ENCODE data around the gene C3orf80. TPM values are rescaled to one million over a fixed set of nuclear protein-coding genes. Genes with fewer than 3 reads are reported as not detected.

C3orf80 gene
- total and polyA plus RNA-seq, 12 donors, result 0.14 to 0.49 (median 0.24) TPM; not detected in 5

- intact Hi-C loops (cut with DNase I), result no loop called here
- WGBS, 4 donors, result 59 to 72% (median 66%) methylated on average over 4 of the region's 4 CpGs
- no peak overlapping the region for H3K27ac ChIP-seq
These were observed 19.6 kb upstream of the C3orf80 start for GRCh38 chr3:160205606-160206005.

GRCh38 chr3:160210341-160210740, 14.9 kb upstream of the C3orf80 start:
- Histone ChIP-seq H3K4me1 (replicated peaks in 1 of 2) (no peaks in the 10 kb centered on the region), H3K27ac (no peak overlapping the region), H3K36me3 (replicated peaks in 1 of 2) (no peaks in the 10 kb centered on the region), H3K4me3 (no peak overlapping the region), H3K9me3 (replicated peaks in 1 of 3) (no peaks in the 10 kb centered on the region), H3K27me3 (no peaks in the 10 kb centered on the region)
- TF ChIP-seq, protein P1, sequence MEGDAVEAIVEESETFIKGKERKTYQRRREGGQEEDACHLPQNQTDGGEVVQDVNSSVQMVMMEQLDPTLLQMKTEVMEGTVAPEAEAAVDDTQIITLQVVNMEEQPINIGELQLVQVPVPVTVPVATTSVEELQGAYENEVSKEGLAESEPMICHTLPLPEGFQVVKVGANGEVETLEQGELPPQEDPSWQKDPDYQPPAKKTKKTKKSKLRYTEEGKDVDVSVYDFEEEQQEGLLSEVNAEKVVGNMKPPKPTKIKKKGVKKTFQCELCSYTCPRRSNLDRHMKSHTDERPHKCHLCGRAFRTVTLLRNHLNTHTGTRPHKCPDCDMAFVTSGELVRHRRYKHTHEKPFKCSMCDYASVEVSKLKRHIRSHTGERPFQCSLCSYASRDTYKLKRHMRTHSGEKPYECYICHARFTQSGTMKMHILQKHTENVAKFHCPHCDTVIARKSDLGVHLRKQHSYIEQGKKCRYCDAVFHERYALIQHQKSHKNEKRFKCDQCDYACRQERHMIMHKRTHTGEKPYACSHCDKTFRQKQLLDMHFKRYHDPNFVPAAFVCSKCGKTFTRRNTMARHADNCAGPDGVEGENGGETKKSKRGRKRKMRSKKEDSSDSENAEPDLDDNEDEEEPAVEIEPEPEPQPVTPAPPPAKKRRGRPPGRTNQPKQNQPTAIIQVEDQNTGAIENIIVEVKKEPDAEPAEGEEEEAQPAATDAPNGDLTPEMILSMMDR (IDR thresholded peaks at IDR 0.05), result no peak
- intact Hi-C loops (cut with DNase I), result no loop called here
- 81 to 100% (median 89%) methylated on average over 1 of the region's 1 CpG for WGBS, 4 donors
- DNase-seq, result no peak

More at GRCh38 chr3:160205606-160206005, 19.6 kb upstream of the C3orf80 start:
- H3K27me3 ChIP-seq, result no peaks in the 10 kb centered on the region
- no peaks in the 10 kb centered on the region for H3K36me3 ChIP-seq (replicated peaks in 1 of 2)
- TF ChIP-seq POLR2A (IDR thresholded peaks at IDR 0.05), result no peak
- TF ChIP-seq, protein P1 (IDR thresholded peaks at IDR 0.05), result no peak
- no peak overlapping the region for H3K4me3 ChIP-seq
- no peaks in the 10 kb centered on the region for H3K9me3 ChIP-seq (replicated peaks in 1 of 3)
- DNase-seq, result no peak
- no peaks in the 10 kb centered on the region for H3K4me1 ChIP-seq (replicated peaks in 1 of 2)

GRCh38 chr3:160210799-160211221, 14.4 kb upstream of the C3orf80 start:
- H3K27me3 ChIP-seq, result no peaks in the 10 kb centered on the region
- intact Hi-C loops (cut with DNase I), result no loop called here
- DNase-seq, result no peak

DNA sequence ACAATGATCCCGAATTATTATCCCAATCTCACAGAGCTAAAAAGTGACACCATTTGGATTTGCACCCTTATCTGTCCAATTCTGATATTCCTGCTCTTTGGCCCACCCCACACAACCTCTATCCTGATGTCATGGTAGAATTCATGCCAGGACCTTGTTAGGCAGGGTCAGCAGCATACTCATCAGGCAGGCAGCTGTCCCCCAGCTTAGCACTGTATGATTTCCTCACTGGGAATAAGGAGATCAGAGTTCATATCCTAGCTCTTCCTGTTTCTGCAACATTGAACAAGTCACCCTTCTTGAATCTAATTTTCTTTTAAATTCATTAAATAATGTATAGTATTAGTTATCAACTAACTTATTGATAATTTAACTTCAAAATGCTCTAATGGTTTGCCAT, 12.0 kb upstream of the C3orf80 start:
- TF ChIP-seq, protein P1 (IDR thresholded peaks at IDR 0.05), result no peak
- no peak for TF ChIP-seq POLR2A (IDR thresholded peaks at IDR 0.05)
- WGBS, 4 donors, result 65 to 92% (median 81%) methylated on average over 1 of the region's 1 CpG
- Histone ChIP-seq H3K36me3 (replicated peaks in 1 of 2) (no peaks in the 10 kb centered on the region), H3K4me3 (no peak overlapping the region), H3K27me3 (no peaks in the 10 kb centered on the region), H3K4me1 (replicated peaks in 1 of 2) (no peaks in the 10 kb centered on the region), H3K27ac (no peak overlapping the region), H3K9me3 (replicated peaks in 1 of 3) (no peaks in the 10 kb centered on the region)
- DNase-seq, result no peak
- intact Hi-C loops (cut with DNase I), result no loop called here

More at GRCh38 chr3:160210799-160211221, 14.4 kb upstream of the C3orf80 start:
- no peak overlapping the region for H3K27ac ChIP-seq
- H3K4me3 ChIP-seq, result no peak overlapping the region
- no peaks in the 10 kb centered on the region for H3K9me3 ChIP-seq (replicated peaks in 1 of 3)
- WGBS, 4 donors, result 56 to 69% (median 63%) methylated on average over 1 of the region's 1 CpG
- no peaks in the 10 kb centered on the region for H3K36me3 ChIP-seq (replicated peaks in 1 of 2)
- no peak for TF ChIP-seq POLR2A (IDR thresholded peaks at IDR 0.05)
- TF ChIP-seq, protein P1 (IDR thresholded peaks at IDR 0.05), result peak in 2 of 6 experiments; percentile 18 to 36
- H3K4me1 ChIP-seq (replicated peaks in 1 of 2), result no peaks in the 10 kb centered on the region

Measured in adrenal gland (tissue), 12 donors.